CD4-positive, alpha-beta T cell (primary cell): ENCODE data around the gene ADAMTSL1. TPM values are rescaled to one million over a fixed set of nuclear protein-coding genes. Genes with fewer than 3 reads are reported as not detected.

Experiments used
- ATAC-seq: fragments of 200-7000 bp; cut with Tn5 transposase; one replicate; pipeline ENCODE4 v1.10.0; 2022; ENCODE audit warnings: mild to moderate bottlenecking; ENCODE audit not compliant: poor library complexity
- CTCF ChIA-PET: fragments of 350-600 bp; sonication (Branson Sonifier 250); formaldehyde crosslinking; loops from one replicate; lab custom pipeline; 2021; ENCODE audit warnings: antibody characterized with exemption, inconsistent platforms; lab: Charles Lee
- POLR2A ChIA-PET: fragments of 350-600 bp; sonication (Branson Sonifier 250); formaldehyde crosslinking; loops from one replicate; lab custom pipeline; 2021; ENCODE audit warnings: antibody characterized with exemption, inconsistent platforms; lab: Charles Lee
- DNase-seq, 14 experiments: peaks; one replicate each; pipeline ENCODE4 v3.0.0-alpha.2; 2013 to 2020; ENCODE audit warnings: mixed read lengths in 2 of 14
- H3K27ac ChIP-seq, 2 donors: one replicate each; pipeline versions ENCODE4 v1.5.1 to v1.7.0; 2013; ENCODE audit warnings: low read length in 2 of 2, low read depth in 1 of 2, mild to moderate bottlenecking in 1 of 2
- H3K27me3 ChIP-seq, 2 experiments: 1 replicate in 1 of 2; 2 replicates in 1 of 2; pipeline versions ENCODE4 v1.6.1 to v1.7.0; 2013; ENCODE audit warnings: low read length in 2 of 2, control low read depth in 1 of 2, mild to moderate bottlenecking in 1 of 2, moderate library complexity in 1 of 2; ENCODE audit not compliant: insufficient read depth in 2 of 2, control insufficient read depth in 1 of 2
- H3K36me3 ChIP-seq: one replicate; pipeline ENCODE4 v1.6.1; 2013; ENCODE audit warnings: low read length, control low read depth; ENCODE audit not compliant: insufficient read depth
- H3K4me1 ChIP-seq: one replicate; pipeline ENCODE4 v1.6.1; 2013; ENCODE audit warnings: low read length, control low read depth; ENCODE audit not compliant: insufficient read depth
- H3K4me3 ChIP-seq: one replicate; pipeline ENCODE4 v1.5.1; 2013; ENCODE audit warnings: mild to moderate bottlenecking, low read length, moderate library complexity
- H3K9me3 ChIP-seq, 2 experiments: 1 replicate in 1 of 2; 2 replicates in 1 of 2; pipeline versions ENCODE4 v1.6.1 to v1.7.0; 2013; ENCODE audit warnings: low read length in 2 of 2, mild to moderate bottlenecking in 2 of 2, control low read depth in 1 of 2, moderate library complexity in 1 of 2; ENCODE audit not compliant: control insufficient read depth in 1 of 2, insufficient read depth in 1 of 2
- H3K27ac Mint-ChIP-seq: one replicate; pipeline ENCODE4 v1.8.0; 2020; ENCODE audit warnings: mixed read lengths
- H3K27me3 Mint-ChIP-seq: one replicate; pipeline ENCODE4 v1.8.0; 2021; ENCODE audit warnings: mixed read lengths
- H3K36me3 Mint-ChIP-seq: one replicate; pipeline ENCODE4 v1.8.0; 2021; ENCODE audit warnings: low read depth, mixed read lengths
- H3K4me1 Mint-ChIP-seq: one replicate; pipeline ENCODE4 v1.8.0; 2021; ENCODE audit warnings: low read depth, mixed read lengths
- H3K4me3 Mint-ChIP-seq: one replicate; pipeline ENCODE4 v1.8.0; 2020; ENCODE audit warnings: mild to moderate bottlenecking, mixed read lengths
- H3K9me3 Mint-ChIP-seq: one replicate; pipeline ENCODE4 v1.8.0; 2020; ENCODE audit warnings: mixed read lengths
- CTCF ChIP-seq: fragments of 200-600 bp; IDR thresholded peaks from one replicate; pipeline ENCODE4 v1.8.0; 2022; ENCODE audit warnings: antibody characterized with exemption, mild to moderate bottlenecking
- intact Hi-C, 2 experiments: fragments of 100-400 bp; cut with DNase I in 1 of 2; cut with micrococcal nuclease in 1 of 2; formaldehyde crosslinking; loops; one replicate each; pipeline versions ENCODE4 v1.15.1 to v1.9.0; 2023 to 2025; cut with DNase I, micrococcal nuclease
- total RNA-seq, 174 experiments: library from RNA in 2 of 174; stranded (reverse) in 2 of 174; gene quantifications; one replicate each; pipeline ENCODE4 v1.2.3 and lab custom pipeline; 2021 to 2026

ADAMTSL1 gene
- total RNA-seq, 2 experiments from 2014 or later: not detected

DNA sequence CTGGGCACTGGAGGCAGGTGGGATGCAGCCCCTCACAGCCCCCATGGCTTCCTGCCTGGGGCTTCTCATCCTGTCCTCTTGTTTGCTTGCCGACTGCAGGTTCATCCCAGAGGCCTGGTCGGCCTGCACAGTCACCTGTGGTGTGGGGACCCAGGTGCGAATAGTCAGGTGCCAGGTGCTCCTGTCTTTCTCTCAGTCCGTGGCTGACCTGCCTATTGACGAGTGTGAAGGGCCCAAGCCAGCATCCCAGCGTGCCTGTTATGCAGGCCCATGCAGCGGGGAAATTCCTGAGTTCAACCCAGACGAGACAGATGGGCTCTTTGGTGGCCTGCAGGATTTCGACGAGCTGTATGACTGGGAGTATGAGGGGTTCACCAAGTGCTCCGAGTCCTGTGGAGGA lies 232.7 kb downstream of the ADAMTSL1 start:
- H3K36me3 Mint-ChIP-seq: no peaks in the 10 kb centered on the region
- H3K27ac Mint-ChIP-seq: no peak overlapping the region
- no peaks in the 10 kb centered on the region for H3K36me3 ChIP-seq
- no peaks in the 10 kb centered on the region for H3K4me1 Mint-ChIP-seq
- DNase-seq (peak in 1 of 14 experiments; percentile 7), ATAC-seq (no peak)
- H3K27me3 ChIP-seq: peaks cover 0 to 7% of the 10 kb centered on the region in 2 experiments
- H3K4me3 Mint-ChIP-seq: no peak overlapping the region
- intact Hi-C loops: no loop called here
- peaks cover 2% of the 10 kb centered on the region for H3K9me3 Mint-ChIP-seq
- no peak overlapping the region for H3K4me3 ChIP-seq
- ChIA-PET POLR2A (no interaction called here), CTCF (no interaction called here)
- TF ChIP-seq CTCF: no peak
- H3K27me3 Mint-ChIP-seq: peaks cover 6% of the 10 kb centered on the region
- H3K27ac ChIP-seq: no peak overlapping the region
- no peaks in the 10 kb centered on the region for H3K9me3 ChIP-seq
- no peaks in the 10 kb centered on the region for H3K4me1 ChIP-seq

DNA sequence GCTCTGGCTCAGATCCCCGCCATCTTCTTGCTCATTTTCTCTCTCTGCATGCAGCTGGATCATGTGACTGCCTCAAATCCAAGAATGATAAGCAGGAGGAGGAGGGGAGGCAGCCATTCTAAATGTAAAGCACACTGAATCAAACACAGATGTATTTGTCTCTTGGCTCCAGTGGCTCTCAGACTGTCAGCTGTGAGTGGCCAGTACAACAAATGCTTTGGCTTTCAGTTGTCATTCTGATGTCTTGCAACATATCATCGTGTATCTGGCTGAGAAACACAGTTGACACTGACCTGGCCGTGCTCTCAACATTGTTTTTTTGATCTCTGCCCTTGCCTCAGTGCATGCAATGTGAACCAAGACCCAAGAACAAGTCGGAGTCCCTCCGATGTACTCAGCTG lies 233.1 kb downstream of the ADAMTSL1 start:
- H3K27ac Mint-ChIP-seq: no peak overlapping the region
- intact Hi-C loops: no loop called here
- Histone ChIP-seq H3K36me3 (no peaks in the 10 kb centered on the region), H3K27me3 (peaks cover 0 to 7% of the 10 kb centered on the region in 2 experiments), H3K27ac (no peak overlapping the region), H3K4me3 (no peak overlapping the region), H3K9me3 (no peaks in the 10 kb centered on the region), H3K4me1 (no peaks in the 10 kb centered on the region)
- DNase-seq (no peak), ATAC-seq (no peak)
- H3K9me3 Mint-ChIP-seq: no peaks in the 10 kb centered on the region
- no peaks in the 10 kb centered on the region for H3K4me1 Mint-ChIP-seq
- TF ChIP-seq CTCF: no peak
- H3K27me3 Mint-ChIP-seq: peaks cover 6% of the 10 kb centered on the region
- POLR2A ChIA-PET: no interaction called here
- no peaks in the 10 kb centered on the region for H3K36me3 Mint-ChIP-seq
- no peak overlapping the region for H3K4me3 Mint-ChIP-seq
- CTCF ChIA-PET: no interaction called here

DNA sequence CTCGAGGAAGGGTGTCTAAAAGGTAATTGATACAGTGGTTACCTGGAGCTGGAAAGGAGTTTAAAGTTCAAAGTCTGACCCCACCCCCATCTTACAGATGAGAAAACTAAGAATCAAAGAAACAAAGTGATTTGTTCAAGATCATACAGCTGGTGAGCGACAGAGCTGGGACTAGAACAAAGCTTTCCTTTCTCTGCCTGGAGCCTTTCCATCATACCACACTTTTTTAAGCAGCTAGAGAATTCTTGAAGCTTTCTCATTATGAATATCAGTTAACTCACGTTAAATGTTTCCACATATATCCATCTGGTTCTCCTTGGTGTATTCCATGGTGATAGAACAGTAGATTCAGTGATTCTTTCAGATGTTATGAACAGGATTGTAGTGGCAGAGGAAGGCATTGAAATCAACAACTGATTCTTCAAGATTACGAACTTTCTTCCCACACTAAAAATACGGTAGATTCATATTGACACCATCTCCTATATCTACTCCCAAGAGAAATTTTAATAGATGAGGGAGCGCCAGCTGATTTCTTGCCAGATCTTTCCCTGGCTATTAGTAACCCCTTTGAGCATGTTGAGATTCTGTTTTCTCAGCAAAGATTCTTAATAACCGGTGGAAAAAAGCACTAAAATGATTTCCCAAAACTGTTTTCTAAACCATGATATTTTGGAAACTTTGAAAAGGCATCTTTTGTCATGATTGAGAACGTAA lies 233.7 kb downstream of the ADAMTSL1 start:
- no peaks in the 10 kb centered on the region for H3K4me1 Mint-ChIP-seq
- peaks cover 6% of the 10 kb centered on the region for H3K27me3 Mint-ChIP-seq
- POLR2A ChIA-PET: no interaction called here
- CTCF ChIA-PET: no interaction called here
- intact Hi-C loops: no loop called here
- Histone ChIP-seq H3K36me3 (no peaks in the 10 kb centered on the region), H3K27me3 (peaks cover 0 to 7% of the 10 kb centered on the region in 2 experiments), H3K4me1 (no peaks in the 10 kb centered on the region), H3K4me3 (no peak overlapping the region), H3K9me3 (no peaks in the 10 kb centered on the region), H3K27ac (no peak overlapping the region)
- H3K4me3 Mint-ChIP-seq: no peak overlapping the region
- TF ChIP-seq CTCF: no peak
- ATAC-seq (no peak), DNase-seq (no peak)
- H3K27ac Mint-ChIP-seq: no peak overlapping the region
- no peaks in the 10 kb centered on the region for H3K9me3 Mint-ChIP-seq
- no peaks in the 10 kb centered on the region for H3K36me3 Mint-ChIP-seq
